Cardiac fibroblast (primary cell): ENCODE results near the gene GFPT1.

Experiments used
- DNase-seq, 2 donors: peaks; one replicate each; pipeline versions ENCODE4 v3.0.0 to v3.0.0-alpha.2; 2010; ENCODE audit warnings: low read depth in 2 of 2
- H3K4me3 ChIP-seq, 2 donors: replicated peaks in 1 of 2; 1 replicate in 1 of 2; 2 replicates in 1 of 2; pipeline ENCODE4 v1.5.1; 2011; ENCODE audit warnings: low read depth in 2 of 2, low read length in 2 of 2, mild to moderate bottlenecking in 2 of 2, moderate library complexity in 1 of 2
- CTCF ChIP-seq: IDR thresholded peaks from one replicate; pipeline ENCODE4 v1.5.1; 2011; ENCODE audit warnings: low read depth, mild to moderate bottlenecking, low read length, inconsistent platforms

The GFPT1 gene

GRCh38 chr2:69288429-69288828 is 98.6 kb downstream of the GFPT1 start:
- DNase-seq, result no peak
- no peak overlapping the region for H3K4me3 ChIP-seq
- TF ChIP-seq CTCF, result no peak

- TF ChIP-seq CTCF, result no peak
- H3K4me3 ChIP-seq, result no peak overlapping the region
- DNase-seq, result no peak
Observed at GRCh38 chr2:69287544-69287943, 99.5 kb downstream of the GFPT1 start.

- no peak for DNase-seq
- no peak for TF ChIP-seq CTCF
- no peak overlapping the region for H3K4me3 ChIP-seq
Observed at GRCh38 chr2:69285379-69285894, 101.6 kb downstream of the GFPT1 start.

- no peak overlapping the region for H3K4me3 ChIP-seq
- DNase-seq, result no peak
- TF ChIP-seq CTCF, result no peak
Observed at GRCh38 chr2:69280796-69281412, 106.1 kb downstream of the GFPT1 start.

- no peak overlapping the region for H3K4me3 ChIP-seq
- no peak for TF ChIP-seq CTCF
- peak in 1 of 2 donors; percentile 43 for DNase-seq
Observed at GRCh38 chr2:69279931-69280681, 106.9 kb downstream of the GFPT1 start.

GRCh38 chr2:69279211-69279610 is 107.8 kb downstream of the GFPT1 start:
- no peak overlapping the region for H3K4me3 ChIP-seq
- no peak for TF ChIP-seq CTCF
- DNase-seq, result no peak
